OCI-LY3 (cell line): ENCODE measurements around the gene URB1.

Source experiments
- CTCF ChIP-seq: fragments of 200-600, 300-600 bp; sonication (generic); IDR thresholded peaks from 2 replicates; pipeline ENCODE4 v1.5.1; 2014; ENCODE audit warnings: antibody characterized with exemption, low read length, low read depth
- EZH2phosphoT487 ChIP-seq: fragments of 200-600 bp; shearing (Covaris generic); IDR thresholded peaks from 2 replicates; pipeline ENCODE4 v1.6.1; 2018; ENCODE audit warnings: antibody characterized with exemption, mixed run types, low read depth

GRCh38 chr21:32392299-32392879, 423 bp downstream of the URB1 start:
- TF ChIP-seq CTCF (no peak), EZH2phosphoT487 (no peak)
